ENCODE measurements around the gene MINK1. TPM values are rescaled to one million over a fixed set of nuclear protein-coding genes. Genes with fewer than 3 reads are reported as not detected.

The MINK1 gene
- total RNA-seq, 1 donor from 2014 or later, result 26.2 TPM

DNA sequence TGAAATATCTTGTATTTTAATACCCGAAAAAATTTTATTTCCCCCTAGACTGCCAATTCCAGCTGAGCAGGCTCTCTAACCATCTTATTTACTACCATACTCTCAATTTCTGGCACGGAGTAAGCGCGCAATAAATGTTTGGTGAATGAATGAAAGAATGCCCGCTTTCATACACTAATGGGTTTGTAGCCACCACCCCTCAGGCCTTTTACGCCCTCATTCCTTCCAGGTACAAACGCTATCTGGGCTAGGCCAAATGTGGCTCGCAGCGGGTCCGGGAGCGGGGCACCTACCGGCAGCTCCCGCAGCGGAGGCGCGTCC is 26.7 kb upstream of the MINK1 start:
- Mint-ChIP-seq H3K36me3 (peaks cover 17% of the 10 kb centered on the region), H3K4me3 (peak overlapping the region; percentile 87), H3K4me1 (peaks cover 18% of the 10 kb centered on the region), H3K9me3 (no peaks in the 10 kb centered on the region), H3K27ac (no peak overlapping the region), H3K27me3 (ENCODE audit: insufficient read depth, low read depth) (peaks cover 4% of the 10 kb centered on the region)
- Histone ChIP-seq H3K27ac (no peak overlapping the region), H3K4me1 (peaks cover 10% of the 10 kb centered on the region), H3K4me3 (peak overlapping the region; percentile 79), H3K9me3 (ENCODE audit: low read depth) (no peaks in the 10 kb centered on the region), H3F3A (ENCODE audit: low read depth) (peaks cover 11% of the 10 kb centered on the region), H3K9ac (peak overlapping the region; percentile 52), H3K79me2 (ENCODE audit: low read depth) (no peaks in the 10 kb centered on the region), H4K20me1 (ENCODE audit: low read depth) (no peaks in the 10 kb centered on the region), H2AFZ (replicated peaks) (peak overlapping the region; percentile 92), H3K27me3 (peaks cover 6% of the 10 kb centered on the region), H3K36me3 (no peaks in the 10 kb centered on the region), H3K4me2 (peak overlapping the region; percentile 97)
- no peak for DNase-seq (ENCODE audit: low spot score)
- TF ChIP-seq, protein P1, sequence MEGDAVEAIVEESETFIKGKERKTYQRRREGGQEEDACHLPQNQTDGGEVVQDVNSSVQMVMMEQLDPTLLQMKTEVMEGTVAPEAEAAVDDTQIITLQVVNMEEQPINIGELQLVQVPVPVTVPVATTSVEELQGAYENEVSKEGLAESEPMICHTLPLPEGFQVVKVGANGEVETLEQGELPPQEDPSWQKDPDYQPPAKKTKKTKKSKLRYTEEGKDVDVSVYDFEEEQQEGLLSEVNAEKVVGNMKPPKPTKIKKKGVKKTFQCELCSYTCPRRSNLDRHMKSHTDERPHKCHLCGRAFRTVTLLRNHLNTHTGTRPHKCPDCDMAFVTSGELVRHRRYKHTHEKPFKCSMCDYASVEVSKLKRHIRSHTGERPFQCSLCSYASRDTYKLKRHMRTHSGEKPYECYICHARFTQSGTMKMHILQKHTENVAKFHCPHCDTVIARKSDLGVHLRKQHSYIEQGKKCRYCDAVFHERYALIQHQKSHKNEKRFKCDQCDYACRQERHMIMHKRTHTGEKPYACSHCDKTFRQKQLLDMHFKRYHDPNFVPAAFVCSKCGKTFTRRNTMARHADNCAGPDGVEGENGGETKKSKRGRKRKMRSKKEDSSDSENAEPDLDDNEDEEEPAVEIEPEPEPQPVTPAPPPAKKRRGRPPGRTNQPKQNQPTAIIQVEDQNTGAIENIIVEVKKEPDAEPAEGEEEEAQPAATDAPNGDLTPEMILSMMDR (IDR thresholded peaks at IDR 0.05), result no peak
- TF ChIP-seq EZH2 (IDR thresholded peaks at IDR 0.05) (no peak), EZH2phosphoT487 (IDR thresholded peaks at IDR 0.05) (no peak)

- Histone ChIP-seq H2AFZ (replicated peaks) (peak within 1 kb of the TSS; percentile 92), H3K27ac (no peak within 1 kb of the TSS), H3K79me2 (ENCODE audit: low read depth) (no peaks in the 10 kb centered on the region), H4K20me1 (ENCODE audit: low read depth) (no peaks in the 10 kb centered on the region), H3K4me2 (peak within 1 kb of the TSS; percentile 97), H3K4me1 (peaks cover 10% of the 10 kb centered on the region), H3F3A (ENCODE audit: low read depth) (peaks cover 11% of the 10 kb centered on the region), H3K27me3 (peaks cover 6% of the 10 kb centered on the region), H3K9me3 (ENCODE audit: low read depth) (no peaks in the 10 kb centered on the region), H3K36me3 (no peaks in the 10 kb centered on the region), H3K9ac (peak within 1 kb of the TSS; percentile 52), H3K4me3 (peak within 1 kb of the TSS; percentile 79)
- H3K27ac Mint-ChIP-seq, result no peak within 1 kb of the TSS
- DNase-seq (ENCODE audit: low spot score), result peak; percentile 96
- H3K9me3 Mint-ChIP-seq, result no peaks in the 10 kb centered on the region
- H3K36me3 Mint-ChIP-seq, result peaks cover 18% of the 10 kb centered on the region
- H3K4me3 Mint-ChIP-seq, result peak within 1 kb of the TSS; percentile 95
- TF ChIP-seq EZH2phosphoT487 (IDR thresholded peaks at IDR 0.05) (no peak), EZH2 (IDR thresholded peaks at IDR 0.05) (no peak)
- TF ChIP-seq, protein P1 (IDR thresholded peaks at IDR 0.05), result no peak
- peaks cover 18% of the 10 kb centered on the region for H3K4me1 Mint-ChIP-seq
- peaks cover 4% of the 10 kb centered on the region for H3K27me3 Mint-ChIP-seq (ENCODE audit: insufficient read depth, low read depth)
Measured at GRCh38 chr17:4806777-4807604, 26.1 kb upstream of the MINK1 start, which contains the start of gene PLD2. TSS of gene PLD2 (plus strand) at chr17:4807152. CDS start at chr17:4807773, 621 bp downstream.

DNA sequence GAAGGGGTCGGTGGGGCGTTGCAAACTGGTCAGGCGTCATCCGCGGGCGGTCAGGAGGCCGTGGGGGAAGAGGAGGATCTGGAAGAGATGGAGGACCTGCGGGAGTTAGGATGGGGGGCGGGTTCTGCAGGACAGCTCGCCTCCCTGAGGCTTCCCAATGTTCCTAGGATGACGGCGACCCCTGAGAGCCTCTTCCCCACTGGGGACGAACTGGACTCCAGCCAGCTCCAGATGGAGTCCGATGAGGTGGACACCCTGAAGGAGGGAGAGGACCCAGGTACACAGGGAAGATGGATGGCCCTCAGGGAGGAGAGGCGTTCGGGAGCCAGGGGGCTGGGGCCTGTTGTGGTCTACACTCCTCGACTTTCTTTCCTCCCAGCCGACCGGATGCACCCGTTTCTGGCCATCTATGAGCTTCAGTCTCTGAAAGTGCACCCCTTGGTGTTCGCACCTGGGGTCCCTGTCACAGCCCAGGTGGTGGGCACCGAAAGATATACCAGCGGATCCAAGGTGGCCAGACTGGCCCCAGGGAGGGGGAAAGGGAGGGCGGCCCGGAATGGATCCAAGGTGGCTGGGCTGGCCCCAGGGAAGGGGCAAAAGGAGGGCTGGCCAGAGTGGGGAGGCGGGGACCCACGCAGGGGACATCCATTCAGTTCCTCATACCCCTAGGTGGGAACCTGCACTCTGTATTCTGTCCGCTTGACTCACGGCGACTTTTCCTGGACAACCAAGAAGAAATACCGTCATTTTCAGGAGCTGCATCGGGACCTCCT is 25.3 kb upstream of the MINK1 start:
- no peak for DNase-seq (ENCODE audit: low spot score)
- Histone ChIP-seq H3K36me3 (no peaks in the 10 kb centered on the region), H3K27me3 (peaks cover 6% of the 10 kb centered on the region), H3K4me3 (peak overlapping the region; percentile 79), H3K79me2 (ENCODE audit: low read depth) (no peaks in the 10 kb centered on the region), H3K9ac (peak overlapping the region; percentile 38), H3F3A (ENCODE audit: low read depth) (peaks cover 11% of the 10 kb centered on the region), H4K20me1 (ENCODE audit: low read depth) (no peaks in the 10 kb centered on the region), H3K27ac (no peak overlapping the region), H3K9me3 (ENCODE audit: low read depth) (no peaks in the 10 kb centered on the region), H3K4me1 (peaks cover 10% of the 10 kb centered on the region), H2AFZ (replicated peaks) (no peak overlapping the region), H3K4me2 (peak overlapping the region; percentile 97)
- H3K9me3 Mint-ChIP-seq, result no peaks in the 10 kb centered on the region
- peaks cover 18% of the 10 kb centered on the region for H3K36me3 Mint-ChIP-seq
- peaks cover 4% of the 10 kb centered on the region for H3K27me3 Mint-ChIP-seq (ENCODE audit: insufficient read depth, low read depth)
- H3K4me1 Mint-ChIP-seq, result peaks cover 18% of the 10 kb centered on the region
- no peak overlapping the region for H3K27ac Mint-ChIP-seq
- TF ChIP-seq, protein P1 (IDR thresholded peaks at IDR 0.05), result no peak
- peak overlapping the region; percentile 95 for H3K4me3 Mint-ChIP-seq
